WTC11 (cell line): ENCODE measurements around the gene LPP. TPM values are rescaled to one million over a fixed set of nuclear protein-coding genes. Genes with fewer than 3 reads are reported as not detected.

Experiments
- ATAC-seq: fragments of 200-7000 bp; cut with Tn5 transposase; 2 replicates; pipeline ENCODE4 v1.10.0; 2021; ENCODE audit warnings: mild to moderate bottlenecking, moderate library complexity
- CTCF ChIA-PET: fragments of 300-600 bp; sonication (Branson Sonifier 250); formaldehyde crosslinking; loops from one replicate; lab custom pipeline; 2021; ENCODE audit warnings: antibody characterized with exemption; lab: Charles Lee
- POLR2A ChIA-PET: fragments of 350-600 bp; sonication (Branson Sonifier 250); formaldehyde crosslinking; loops from one replicate; lab custom pipeline; 2021; ENCODE audit warnings: antibody characterized with exemption; lab: Charles Lee
- DNase-seq: peaks from one replicate; pipeline ENCODE4 v3.0.0; 2021; ENCODE audit warnings: low spot score
- H3K27ac Mint-ChIP-seq: 2 replicates; pipeline ENCODE4 v1.8.0; 2021; ENCODE audit warnings: mixed read lengths
- H3K27me3 Mint-ChIP-seq: 2 replicates; pipeline ENCODE4 v1.8.0; 2021; ENCODE audit warnings: low read depth, mild to moderate bottlenecking, moderate library complexity, mixed read lengths
- H3K36me3 Mint-ChIP-seq: 2 replicates; pipeline ENCODE4 v1.8.0; 2021; ENCODE audit warnings: mixed read lengths
- H3K4me1 Mint-ChIP-seq: 2 replicates; pipeline ENCODE4 v1.8.0; 2022; ENCODE audit warnings: mixed read lengths
- H3K4me3 Mint-ChIP-seq: 2 replicates; pipeline ENCODE4 v1.8.0; 2021; ENCODE audit warnings: mild to moderate bottlenecking, moderate library complexity, mixed read lengths
- H3K9me3 Mint-ChIP-seq: 2 replicates; pipeline ENCODE4 v1.8.0; 2021; ENCODE audit warnings: mixed read lengths
- AFF4 ChIP-seq: sonication (generic); formaldehyde crosslinking; IDR thresholded peaks from 2 replicates; pipeline ENCODE4 v1.8.1; 2023; ENCODE audit warnings: mild to moderate bottlenecking, missing genetic modification reagents, borderline replicate concordance
- ATF1 ChIP-seq: sonication (generic); formaldehyde crosslinking; IDR thresholded peaks from 2 replicates; pipeline ENCODE4 v1.8.1; 2023; ENCODE audit warnings: mild to moderate bottlenecking, moderate library complexity, missing genetic modification reagents
- FOXJ3 ChIP-seq: sonication (generic); formaldehyde crosslinking; IDR thresholded peaks from 2 replicates; pipeline ENCODE4 v1.9.0; 2021; ENCODE audit warnings: missing genetic modification reagents, mild to moderate bottlenecking, borderline replicate concordance
- GTF2I ChIP-seq: fragments of 250-450 bp; sonication (Bioruptor Pico); conservative IDR thresholded peaks from 2 replicates; pipeline ENCODE4 v1.4.0; 2021; ENCODE audit warnings: mild to moderate bottlenecking
- IRF2 ChIP-seq: sonication (generic); formaldehyde crosslinking; IDR thresholded peaks from 2 replicates; pipeline ENCODE4 v1.8.0; 2022; ENCODE audit warnings: low read depth, missing genetic modification reagents, borderline replicate concordance
- NFATC4 ChIP-seq: fragments of 250-450 bp; sonication (Bioruptor Pico); IDR thresholded peaks from 2 replicates; pipeline ENCODE4 v1.9.0; 2021; ENCODE audit warnings: mild to moderate bottlenecking
- ZNF512 ChIP-seq: sonication (generic); formaldehyde crosslinking; IDR thresholded peaks from 2 replicates; pipeline ENCODE4 v1.8.1; 2022; ENCODE audit warnings: missing genetic modification reagents, borderline replicate concordance
- ZNF532 ChIP-seq: fragments of 250-450 bp; sonication (Bioruptor Pico); IDR thresholded peaks from 2 replicates; pipeline ENCODE4 v1.9.0; 2021; ENCODE audit warnings: mild to moderate bottlenecking, borderline replicate concordance
- total RNA-seq: library from RNA; stranded (reverse); gene quantifications from 3 replicates; pipeline ENCODE4 v1.2.3, GENCODE V29; 2021
- TF ChIP-seq, protein P1 (sequence below): sonication (generic); formaldehyde crosslinking; IDR thresholded peaks from 2 replicates; pipeline ENCODE4 v1.8.1; 2023; ENCODE audit warnings: mild to moderate bottlenecking, missing genetic modification reagents
- TF ChIP-seq, protein P2 (sequence below): sonication (generic); formaldehyde crosslinking; IDR thresholded peaks from 2 replicates; pipeline ENCODE4 v1.8.1; 2023; ENCODE audit warnings: mild to moderate bottlenecking, missing genetic modification reagents, moderate library complexity
- TF ChIP-seq, protein P3 (sequence below): sonication (generic); formaldehyde crosslinking; IDR thresholded peaks from 2 replicates; pipeline ENCODE4 v1.8.0; 2022; ENCODE audit warnings: mild to moderate bottlenecking, missing genetic modification reagents
- TF ChIP-seq, protein P4 (sequence below): fragments of 250-450 bp; sonication (Bioruptor Pico); IDR thresholded peaks from 2 replicates; pipeline ENCODE4 v1.9.0; 2021; ENCODE audit warnings: mild to moderate bottlenecking

The LPP gene
- total RNA-seq, 1 experiment from 2014 or later: 49.6 TPM

DNA sequence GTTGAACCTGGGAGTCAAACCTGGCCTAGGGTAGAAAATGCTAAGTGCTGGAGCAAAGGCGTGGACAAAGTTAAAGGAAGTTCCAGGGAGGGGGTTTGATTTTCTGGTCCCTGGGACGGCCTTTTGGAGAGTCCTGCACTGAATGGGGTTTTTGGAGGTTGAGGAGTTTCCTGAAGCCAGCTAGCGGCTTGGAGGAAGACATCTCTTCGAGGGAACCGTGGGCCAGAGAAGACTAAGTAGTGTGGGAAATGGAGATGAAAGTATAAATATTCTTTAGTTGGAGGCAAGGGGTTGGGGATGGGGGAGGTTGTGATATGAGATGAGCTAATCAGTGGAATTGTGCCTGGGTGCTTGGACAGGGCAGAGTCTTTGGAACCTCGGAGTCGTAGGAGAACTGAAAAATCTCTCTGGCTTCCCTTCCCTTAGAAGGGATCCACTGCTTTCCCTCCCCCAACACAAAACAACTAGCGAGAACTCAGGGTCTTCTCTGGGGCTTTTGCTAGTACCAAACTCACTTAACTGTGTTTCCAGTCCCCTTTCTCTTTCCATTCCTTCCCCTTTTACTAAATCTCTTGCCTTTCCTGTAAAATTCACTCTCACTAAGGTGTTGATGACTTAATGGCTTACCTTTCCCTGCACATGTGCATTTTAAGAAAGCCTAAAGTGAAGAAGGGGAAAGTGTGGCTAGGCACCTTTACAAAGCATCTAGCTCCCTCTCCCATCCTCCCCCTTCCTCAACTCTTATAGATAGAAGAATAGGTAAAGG is 1.0 kb downstream of the LPP start (continued):
- TF ChIP-seq AFF4 (CRISPR knock-in tag) (no peak), ZNF532 (CRISPR knock-in tag) (no peak), IRF2 (CRISPR knock-in tag) (no peak)
- TF ChIP-seq, protein P1, sequence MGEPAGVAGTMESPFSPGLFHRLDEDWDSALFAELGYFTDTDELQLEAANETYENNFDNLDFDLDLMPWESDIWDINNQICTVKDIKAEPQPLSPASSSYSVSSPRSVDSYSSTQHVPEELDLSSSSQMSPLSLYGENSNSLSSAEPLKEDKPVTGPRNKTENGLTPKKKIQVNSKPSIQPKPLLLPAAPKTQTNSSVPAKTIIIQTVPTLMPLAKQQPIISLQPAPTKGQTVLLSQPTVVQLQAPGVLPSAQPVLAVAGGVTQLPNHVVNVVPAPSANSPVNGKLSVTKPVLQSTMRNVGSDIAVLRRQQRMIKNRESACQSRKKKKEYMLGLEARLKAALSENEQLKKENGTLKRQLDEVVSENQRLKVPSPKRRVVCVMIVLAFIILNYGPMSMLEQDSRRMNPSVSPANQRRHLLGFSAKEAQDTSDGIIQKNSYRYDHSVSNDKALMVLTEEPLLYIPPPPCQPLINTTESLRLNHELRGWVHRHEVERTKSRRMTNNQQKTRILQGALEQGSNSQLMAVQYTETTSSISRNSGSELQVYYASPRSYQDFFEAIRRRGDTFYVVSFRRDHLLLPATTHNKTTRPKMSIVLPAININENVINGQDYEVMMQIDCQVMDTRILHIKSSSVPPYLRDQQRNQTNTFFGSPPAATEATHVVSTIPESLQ (CRISPR knock-in tag): no peak
- TF ChIP-seq, protein P2, sequence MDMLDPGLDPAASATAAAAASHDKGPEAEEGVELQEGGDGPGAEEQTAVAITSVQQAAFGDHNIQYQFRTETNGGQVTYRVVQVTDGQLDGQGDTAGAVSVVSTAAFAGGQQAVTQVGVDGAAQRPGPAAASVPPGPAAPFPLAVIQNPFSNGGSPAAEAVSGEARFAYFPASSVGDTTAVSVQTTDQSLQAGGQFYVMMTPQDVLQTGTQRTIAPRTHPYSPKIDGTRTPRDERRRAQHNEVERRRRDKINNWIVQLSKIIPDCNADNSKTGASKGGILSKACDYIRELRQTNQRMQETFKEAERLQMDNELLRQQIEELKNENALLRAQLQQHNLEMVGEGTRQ: no peak
- TF ChIP-seq, protein P3, sequence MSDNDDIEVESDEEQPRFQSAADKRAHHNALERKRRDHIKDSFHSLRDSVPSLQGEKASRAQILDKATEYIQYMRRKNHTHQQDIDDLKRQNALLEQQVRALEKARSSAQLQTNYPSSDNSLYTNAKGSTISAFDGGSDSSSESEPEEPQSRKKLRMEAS (CRISPR knock-in tag): no peak
- TF ChIP-seq, protein P4, sequence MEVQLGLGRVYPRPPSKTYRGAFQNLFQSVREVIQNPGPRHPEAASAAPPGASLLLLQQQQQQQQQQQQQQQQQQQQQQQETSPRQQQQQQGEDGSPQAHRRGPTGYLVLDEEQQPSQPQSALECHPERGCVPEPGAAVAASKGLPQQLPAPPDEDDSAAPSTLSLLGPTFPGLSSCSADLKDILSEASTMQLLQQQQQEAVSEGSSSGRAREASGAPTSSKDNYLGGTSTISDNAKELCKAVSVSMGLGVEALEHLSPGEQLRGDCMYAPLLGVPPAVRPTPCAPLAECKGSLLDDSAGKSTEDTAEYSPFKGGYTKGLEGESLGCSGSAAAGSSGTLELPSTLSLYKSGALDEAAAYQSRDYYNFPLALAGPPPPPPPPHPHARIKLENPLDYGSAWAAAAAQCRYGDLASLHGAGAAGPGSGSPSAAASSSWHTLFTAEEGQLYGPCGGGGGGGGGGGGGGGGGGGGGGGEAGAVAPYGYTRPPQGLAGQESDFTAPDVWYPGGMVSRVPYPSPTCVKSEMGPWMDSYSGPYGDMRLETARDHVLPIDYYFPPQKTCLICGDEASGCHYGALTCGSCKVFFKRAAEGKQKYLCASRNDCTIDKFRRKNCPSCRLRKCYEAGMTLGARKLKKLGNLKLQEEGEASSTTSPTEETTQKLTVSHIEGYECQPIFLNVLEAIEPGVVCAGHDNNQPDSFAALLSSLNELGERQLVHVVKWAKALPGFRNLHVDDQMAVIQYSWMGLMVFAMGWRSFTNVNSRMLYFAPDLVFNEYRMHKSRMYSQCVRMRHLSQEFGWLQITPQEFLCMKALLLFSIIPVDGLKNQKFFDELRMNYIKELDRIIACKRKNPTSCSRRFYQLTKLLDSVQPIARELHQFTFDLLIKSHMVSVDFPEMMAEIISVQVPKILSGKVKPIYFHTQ (CRISPR knock-in tag): no peak

DNA sequence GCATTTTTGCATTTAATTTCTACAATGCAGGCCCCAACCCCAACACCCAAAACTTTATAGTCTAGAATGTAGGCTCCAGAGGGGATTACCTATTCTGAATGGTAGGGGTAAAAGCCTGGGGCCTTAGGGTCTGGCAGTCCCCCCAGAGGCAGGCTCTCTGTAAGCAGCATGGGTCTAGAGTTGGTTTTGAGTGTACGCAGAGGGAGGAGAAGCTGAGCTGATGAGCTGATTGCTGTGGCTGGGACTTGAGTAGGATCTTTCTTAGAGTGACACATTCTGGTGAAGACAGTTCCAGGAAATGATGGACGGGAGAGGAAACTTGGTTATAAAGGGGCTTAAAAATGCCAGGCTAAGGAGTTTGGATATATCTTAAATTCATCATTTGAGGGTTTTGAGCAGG is 2.1 kb downstream of the LPP start:
- Mint-ChIP-seq H3K27me3 (peaks cover 5% of the 10 kb centered on the region), H3K9me3 (no peaks in the 10 kb centered on the region), H3K4me1 (peaks cover 54% of the 10 kb centered on the region), H3K27ac (no peak overlapping the region), H3K4me3 (no peak overlapping the region), H3K36me3 (no peaks in the 10 kb centered on the region)
- no peak for DNase-seq
- CTCF ChIA-PET: interaction anchor here (1.0 to 4.3 kb wide), 2 partner anchors 10 to 417 kb away, joined by 3 to 38 read pairs; no protein-coding TSS in a partner anchor
- POLR2A ChIA-PET: no interaction called here
- no peak for ATAC-seq
- TF ChIP-seq GTF2I (CRISPR knock-in tag): no peak
- TF ChIP-seq NFATC4 (CRISPR knock-in tag): no peak
- TF ChIP-seq FOXJ3 (CRISPR knock-in tag): no peak
- TF ChIP-seq ZNF512 (CRISPR knock-in tag): no peak
- TF ChIP-seq ATF1 (CRISPR knock-in tag): no peak
